WTC11 (cell line): ENCODE data around the gene SMNDC1. TPM values are rescaled to one million over a fixed set of nuclear protein-coding genes. Genes with fewer than 3 reads are reported as not detected.

ENCODE experiments used
- ATAC-seq: fragments of 200-7000 bp; cut with Tn5 transposase; 2 replicates; pipeline ENCODE4 v1.10.0; 2021; ENCODE audit warnings: mild to moderate bottlenecking, moderate library complexity
- CTCF ChIA-PET: fragments of 300-600 bp; sonication (Branson Sonifier 250); formaldehyde crosslinking; loops from one replicate; lab custom pipeline; 2021; ENCODE audit warnings: antibody characterized with exemption; lab: Charles Lee
- POLR2A ChIA-PET: fragments of 350-600 bp; sonication (Branson Sonifier 250); formaldehyde crosslinking; loops from one replicate; lab custom pipeline; 2021; ENCODE audit warnings: antibody characterized with exemption; lab: Charles Lee
- DNase-seq: peaks from one replicate; pipeline ENCODE4 v3.0.0; 2021; ENCODE audit warnings: low spot score
- H3K27ac Mint-ChIP-seq: 2 replicates; pipeline ENCODE4 v1.8.0; 2021; ENCODE audit warnings: mixed read lengths
- H3K27me3 Mint-ChIP-seq: 2 replicates; pipeline ENCODE4 v1.8.0; 2021; ENCODE audit warnings: low read depth, mild to moderate bottlenecking, moderate library complexity, mixed read lengths
- H3K36me3 Mint-ChIP-seq: 2 replicates; pipeline ENCODE4 v1.8.0; 2021; ENCODE audit warnings: mixed read lengths
- H3K4me1 Mint-ChIP-seq: 2 replicates; pipeline ENCODE4 v1.8.0; 2022; ENCODE audit warnings: mixed read lengths
- H3K4me3 Mint-ChIP-seq: 2 replicates; pipeline ENCODE4 v1.8.0; 2021; ENCODE audit warnings: mild to moderate bottlenecking, moderate library complexity, mixed read lengths
- H3K9me3 Mint-ChIP-seq: 2 replicates; pipeline ENCODE4 v1.8.0; 2021; ENCODE audit warnings: mixed read lengths
- ARID4B ChIP-seq: sonication (generic); formaldehyde crosslinking; IDR thresholded peaks from 2 replicates; pipeline ENCODE4 v1.8.0; 2023; ENCODE audit warnings: missing genetic modification reagents, mild to moderate bottlenecking, borderline replicate concordance
- CREM ChIP-seq: sonication (generic); formaldehyde crosslinking; IDR thresholded peaks from 2 replicates; pipeline ENCODE4 v1.8.1; 2022; ENCODE audit warnings: mild to moderate bottlenecking, missing genetic modification reagents, moderate library complexity
- ELF4 ChIP-seq: sonication (generic); formaldehyde crosslinking; IDR thresholded peaks from 2 replicates; pipeline ENCODE4 v1.8.1; 2022; ENCODE audit warnings: low read depth, mild to moderate bottlenecking, moderate library complexity, missing genetic modification reagents
- ETV6 ChIP-seq: sonication (generic); formaldehyde crosslinking; IDR thresholded peaks from 2 replicates; pipeline ENCODE4 v1.8.1; 2022; ENCODE audit warnings: mild to moderate bottlenecking, missing genetic modification reagents
- HMGA2 ChIP-seq: fragments of 250-450 bp; sonication (Bioruptor Pico); IDR thresholded peaks from 2 replicates; pipeline ENCODE4 v1.4.0; 2021; ENCODE audit warnings: mild to moderate bottlenecking, moderate library complexity
- MLX ChIP-seq: sonication (generic); formaldehyde crosslinking; IDR thresholded peaks from 2 replicates; pipeline ENCODE4 v1.8.1; 2023; ENCODE audit warnings: mild to moderate bottlenecking, missing genetic modification reagents, moderate library complexity
- MYBL2 ChIP-seq: sonication (generic); formaldehyde crosslinking; IDR thresholded peaks from 2 replicates; pipeline ENCODE4 v1.8.1; 2023; ENCODE audit warnings: mild to moderate bottlenecking, moderate library complexity, missing genetic modification reagents
- NFE2L1 ChIP-seq: sonication (generic); formaldehyde crosslinking; IDR thresholded peaks from 2 replicates; pipeline ENCODE4 v1.8.1; 2023; ENCODE audit warnings: missing genetic modification reagents
- NR2C2 ChIP-seq: sonication (generic); formaldehyde crosslinking; IDR thresholded peaks from 2 replicates; pipeline ENCODE4 v1.8.0; 2022; ENCODE audit warnings: mild to moderate bottlenecking, missing genetic modification reagents
- ZNF121 ChIP-seq: sonication (generic); formaldehyde crosslinking; IDR thresholded peaks from 2 replicates; pipeline ENCODE4 v1.8.0; 2023; ENCODE audit warnings: missing genetic modification reagents
- total RNA-seq: library from RNA; stranded (reverse); gene quantifications from 3 replicates; pipeline ENCODE4 v1.2.3, GENCODE V29; 2021
- TF ChIP-seq, protein P1 (sequence below): sonication (generic); formaldehyde crosslinking; IDR thresholded peaks from 2 replicates; pipeline ENCODE4 v1.8.0; 2022; ENCODE audit warnings: mild to moderate bottlenecking, missing genetic modification reagents
- TF ChIP-seq, protein P2 (sequence below): sonication (generic); formaldehyde crosslinking; conservative IDR thresholded peaks from 2 replicates; pipeline ENCODE4 v1.8.1; 2023; ENCODE audit warnings: mild to moderate bottlenecking, low read depth, missing genetic modification reagents, moderate library complexity
- TF ChIP-seq, protein P3 (sequence below): sonication (generic); formaldehyde crosslinking; IDR thresholded peaks from 2 replicates; pipeline ENCODE4 v1.8.0; 2022; ENCODE audit warnings: mild to moderate bottlenecking, missing genetic modification reagents

SMNDC1 gene
- total RNA-seq, 1 experiment from 2014 or later = 55.9 TPM

- TF ChIP-seq ETV6 (CRISPR knock-in tag) (no peak), ARID4B (no peak), NFE2L1 (no peak)
- TF ChIP-seq, protein P1, sequence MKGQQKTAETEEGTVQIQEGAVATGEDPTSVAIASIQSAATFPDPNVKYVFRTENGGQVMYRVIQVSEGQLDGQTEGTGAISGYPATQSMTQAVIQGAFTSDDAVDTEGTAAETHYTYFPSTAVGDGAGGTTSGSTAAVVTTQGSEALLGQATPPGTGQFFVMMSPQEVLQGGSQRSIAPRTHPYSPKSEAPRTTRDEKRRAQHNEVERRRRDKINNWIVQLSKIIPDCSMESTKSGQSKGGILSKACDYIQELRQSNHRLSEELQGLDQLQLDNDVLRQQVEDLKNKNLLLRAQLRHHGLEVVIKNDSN (CRISPR knock-in tag) = no peak
These were observed 19.6 kb upstream of the SMNDC1 start (continued) for GRCh38 chr10:110324201-110324804.

- ATAC-seq = no peak
- POLR2A ChIA-PET = no interaction called here
- Mint-ChIP-seq H3K4me3 (no peak overlapping the region), H3K4me1 (peaks cover 9% of the 10 kb centered on the region), H3K36me3 (peaks cover 5% of the 10 kb centered on the region), H3K9me3 (peaks cover 12% of the 10 kb centered on the region), H3K27ac (no peak overlapping the region), H3K27me3 (peaks cover 3% of the 10 kb centered on the region)
- DNase-seq = no peak
- TF ChIP-seq, protein P2, sequence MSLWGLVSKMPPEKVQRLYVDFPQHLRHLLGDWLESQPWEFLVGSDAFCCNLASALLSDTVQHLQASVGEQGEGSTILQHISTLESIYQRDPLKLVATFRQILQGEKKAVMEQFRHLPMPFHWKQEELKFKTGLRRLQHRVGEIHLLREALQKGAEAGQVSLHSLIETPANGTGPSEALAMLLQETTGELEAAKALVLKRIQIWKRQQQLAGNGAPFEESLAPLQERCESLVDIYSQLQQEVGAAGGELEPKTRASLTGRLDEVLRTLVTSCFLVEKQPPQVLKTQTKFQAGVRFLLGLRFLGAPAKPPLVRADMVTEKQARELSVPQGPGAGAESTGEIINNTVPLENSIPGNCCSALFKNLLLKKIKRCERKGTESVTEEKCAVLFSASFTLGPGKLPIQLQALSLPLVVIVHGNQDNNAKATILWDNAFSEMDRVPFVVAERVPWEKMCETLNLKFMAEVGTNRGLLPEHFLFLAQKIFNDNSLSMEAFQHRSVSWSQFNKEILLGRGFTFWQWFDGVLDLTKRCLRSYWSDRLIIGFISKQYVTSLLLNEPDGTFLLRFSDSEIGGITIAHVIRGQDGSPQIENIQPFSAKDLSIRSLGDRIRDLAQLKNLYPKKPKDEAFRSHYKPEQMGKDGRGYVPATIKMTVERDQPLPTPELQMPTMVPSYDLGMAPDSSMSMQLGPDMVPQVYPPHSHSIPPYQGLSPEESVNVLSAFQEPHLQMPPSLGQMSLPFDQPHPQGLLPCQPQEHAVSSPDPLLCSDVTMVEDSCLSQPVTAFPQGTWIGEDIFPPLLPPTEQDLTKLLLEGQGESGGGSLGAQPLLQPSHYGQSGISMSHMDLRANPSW (CRISPR knock-in tag) = no peak
- no peak for TF ChIP-seq ZNF121 (CRISPR knock-in tag)
- TF ChIP-seq HMGA2 (CRISPR knock-in tag) = no peak
- TF ChIP-seq MLX (CRISPR knock-in tag) = no peak
- no peak for TF ChIP-seq NR2C2 (CRISPR knock-in tag)
- TF ChIP-seq, protein P3, sequence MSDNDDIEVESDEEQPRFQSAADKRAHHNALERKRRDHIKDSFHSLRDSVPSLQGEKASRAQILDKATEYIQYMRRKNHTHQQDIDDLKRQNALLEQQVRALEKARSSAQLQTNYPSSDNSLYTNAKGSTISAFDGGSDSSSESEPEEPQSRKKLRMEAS (CRISPR knock-in tag) = no peak
- no peak for TF ChIP-seq CREM
- CTCF ChIA-PET = interaction anchor here (0.7 to 2.1 kb wide), 2 partner anchors 31 to 277 kb away, joined by 3 to 6 read pairs; no protein-coding TSS in a partner anchor
These were observed 18.8 kb upstream of the SMNDC1 start for GRCh38 chr10:110323503-110323902.

- ChIA-PET POLR2A (no interaction called here), CTCF (no interaction called here)
- Mint-ChIP-seq H3K9me3 (peaks cover 8% of the 10 kb centered on the region), H3K36me3 (peaks cover 3% of the 10 kb centered on the region; the same call in 1 of the 2 replicates), H3K4me3 (no peak overlapping the region), H3K4me1 (peaks cover 9% of the 10 kb centered on the region), H3K27ac (no peak overlapping the region), H3K27me3 (peaks cover 3% of the 10 kb centered on the region)
- DNase-seq (no peak), ATAC-seq (no peak)
- TF ChIP-seq MYBL2 (CRISPR knock-in tag) (no peak), ELF4 (no peak)
These were observed 17.3 kb upstream of the SMNDC1 start for GRCh38 chr10:110321869-110322620.
